GM21529 (cell line): ENCODE data around the gene PLEKHA5.
"Not testable (repeated sequence)": the region's sequence is repeated elsewhere in the genome, so short reads cannot be mapped to it uniquely, and the experiment has no call there.

Source experiments
- ATAC-seq: cut with Tn5 transposase; IDR thresholded peaks from one replicate; pipeline ENCODE4 v1.9.1; 2021; ENCODE audit not compliant: unreplicated experiment

Gene PLEKHA5

DNA sequence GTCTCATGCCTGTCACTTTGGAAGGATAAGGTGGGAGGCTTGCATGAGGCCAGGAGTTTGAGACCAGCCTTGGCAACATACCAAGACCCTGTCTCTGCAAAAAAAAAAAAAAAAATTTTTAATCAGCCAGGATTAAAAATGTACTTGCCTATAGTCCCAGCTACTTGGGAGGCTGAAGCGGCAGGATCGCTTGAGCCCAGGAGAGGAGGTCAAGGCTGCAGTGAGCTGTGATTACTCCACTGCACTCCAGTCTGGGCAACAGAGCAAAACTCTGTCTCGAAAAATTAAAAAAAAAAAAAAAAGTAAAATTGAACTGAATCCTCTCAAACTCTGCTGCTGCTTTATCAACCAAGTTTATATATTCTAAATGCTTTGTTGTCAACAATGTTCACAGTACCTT lies 181.6 kb downstream of the PLEKHA5 start:
- ATAC-seq = no peak

DNA sequence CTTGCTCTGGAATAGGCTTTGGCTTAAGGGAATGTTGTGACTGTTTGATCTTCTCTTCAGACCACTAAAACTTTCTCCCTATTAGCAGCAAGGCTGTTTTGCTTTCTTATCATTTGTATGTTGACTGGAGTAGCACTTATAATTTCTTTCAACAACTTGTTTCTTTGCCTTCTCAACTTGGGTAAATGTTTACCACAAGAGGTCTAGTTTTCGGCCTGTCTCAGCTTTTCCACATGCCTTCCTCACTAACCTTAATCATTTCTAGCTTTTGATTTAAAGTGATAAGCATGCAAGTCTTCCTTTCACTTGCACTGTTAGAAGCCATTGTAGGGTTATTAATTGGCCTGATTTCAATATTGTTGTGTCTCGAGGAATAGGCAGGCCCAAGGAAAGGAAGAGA lies 183.1 kb downstream of the PLEKHA5 start:
- no peak for ATAC-seq

DNA sequence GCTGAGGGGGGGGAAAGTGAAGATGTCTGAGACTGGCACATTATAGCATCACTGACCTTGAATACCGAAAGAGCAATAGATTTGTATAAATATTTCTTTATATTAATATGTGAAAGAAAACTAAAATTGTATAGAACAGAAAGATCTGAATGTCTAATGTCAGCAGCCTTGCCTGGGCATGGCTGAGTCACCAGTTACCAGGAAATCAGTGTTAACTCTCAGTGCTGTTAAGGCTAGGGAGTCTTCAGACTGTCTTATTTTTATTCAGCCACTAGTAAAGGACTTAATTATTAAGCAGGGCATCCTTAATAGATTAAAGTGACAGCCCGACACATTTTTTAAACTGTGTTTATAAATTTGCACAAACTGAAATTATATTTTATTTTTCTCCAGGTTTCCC lies 186.9 kb downstream of the PLEKHA5 start:
- no peak for ATAC-seq

DNA sequence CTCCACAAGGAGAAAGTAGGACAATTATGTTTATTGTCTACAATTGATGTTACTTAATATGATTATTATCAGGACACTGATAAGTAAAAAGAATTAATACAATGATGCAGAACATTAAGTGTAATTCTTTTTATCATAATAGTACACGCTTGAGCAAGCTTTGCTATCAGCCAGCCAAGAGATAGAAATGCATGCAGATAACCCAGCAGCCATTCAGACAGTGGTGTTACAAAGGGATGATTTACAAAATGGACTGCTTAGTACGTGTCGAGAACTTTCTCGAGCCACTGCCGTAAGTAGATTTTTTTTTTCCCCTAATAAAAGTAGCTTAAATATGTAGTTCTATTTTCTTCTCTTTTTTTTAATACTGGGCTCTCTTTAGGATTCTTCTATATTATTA lies 192.8 kb downstream of the PLEKHA5 start:
- no peak for ATAC-seq

DNA sequence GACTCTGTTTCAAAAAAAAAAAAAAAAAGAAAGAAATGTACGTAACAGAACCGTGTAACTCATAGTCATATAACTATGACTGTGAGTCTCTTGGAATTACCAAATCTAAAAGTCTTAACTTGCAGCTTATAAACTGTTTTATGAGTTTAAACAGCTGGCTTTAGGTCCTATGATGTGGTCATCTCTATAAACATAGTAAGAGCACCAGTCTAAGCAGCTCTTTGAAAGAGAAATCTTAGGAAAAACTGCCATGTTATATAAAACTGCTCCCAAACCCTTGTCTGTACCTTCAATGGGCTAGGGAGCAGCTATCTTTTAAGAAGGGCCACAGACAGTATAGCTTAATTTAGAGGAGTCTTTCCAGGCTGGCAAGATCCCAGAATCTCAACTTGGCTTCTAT lies 194.3 kb downstream of the PLEKHA5 start:
- ATAC-seq = no peak

DNA sequence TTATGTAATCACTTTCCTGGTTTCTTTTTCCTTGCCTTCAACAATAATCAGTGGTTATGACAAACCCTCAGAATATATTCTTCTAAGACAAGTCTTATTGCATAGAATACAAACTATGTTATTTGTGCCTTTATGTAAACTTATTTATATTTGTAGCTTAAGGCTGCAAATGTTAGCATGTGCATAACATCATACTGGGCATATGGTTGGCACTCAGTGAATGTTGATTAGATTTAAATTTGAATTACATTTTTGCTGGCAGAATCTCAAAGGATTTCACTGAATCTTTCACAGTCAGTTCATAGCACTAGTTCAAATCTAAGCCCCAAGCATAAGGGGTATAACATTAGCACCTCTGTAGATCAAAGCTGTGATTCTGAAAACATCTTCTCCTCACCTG lies 196.6 kb downstream of the PLEKHA5 start:
- no peak for ATAC-seq

DNA sequence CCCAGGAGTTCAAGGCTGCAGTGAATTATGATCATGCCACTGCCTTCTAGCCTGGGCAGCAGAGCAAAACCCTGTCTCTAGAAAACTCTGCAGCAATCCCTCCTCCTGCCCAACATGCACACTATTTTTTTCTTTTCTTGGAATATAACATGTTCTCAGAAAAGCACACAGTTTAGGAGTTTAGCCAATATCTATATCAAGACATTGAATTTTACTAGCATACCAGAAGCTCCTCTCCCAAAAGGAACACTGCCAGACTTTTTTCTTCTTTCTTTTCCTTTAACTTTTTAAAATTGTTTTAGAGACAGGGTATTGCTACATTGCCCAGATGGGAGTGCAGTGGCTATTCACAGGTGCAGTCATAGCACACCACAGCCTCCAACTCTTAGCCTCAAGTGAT lies 202.7 kb downstream of the PLEKHA5 start:
- no peak for ATAC-seq

DNA sequence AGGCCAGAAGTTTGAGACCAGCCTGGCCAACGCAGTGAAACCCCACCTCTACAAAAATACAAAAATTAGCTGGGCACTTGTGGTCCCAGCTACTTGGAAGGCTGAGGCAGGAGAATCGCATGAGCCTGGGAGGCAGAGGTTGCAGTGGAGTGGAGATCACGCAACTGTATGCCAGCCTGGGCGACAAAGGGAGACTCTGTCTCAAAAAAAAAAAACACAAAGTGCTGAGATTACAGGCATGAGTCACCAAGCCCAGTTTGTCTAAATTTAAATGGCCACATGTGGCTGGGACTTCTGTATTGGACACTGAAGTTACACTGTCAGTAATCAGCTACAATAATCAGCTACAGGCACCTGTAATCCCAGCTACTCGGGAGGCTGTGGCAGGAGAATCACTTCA lies 208.9 kb downstream of the PLEKHA5 start:
- no peak for ATAC-seq

DNA sequence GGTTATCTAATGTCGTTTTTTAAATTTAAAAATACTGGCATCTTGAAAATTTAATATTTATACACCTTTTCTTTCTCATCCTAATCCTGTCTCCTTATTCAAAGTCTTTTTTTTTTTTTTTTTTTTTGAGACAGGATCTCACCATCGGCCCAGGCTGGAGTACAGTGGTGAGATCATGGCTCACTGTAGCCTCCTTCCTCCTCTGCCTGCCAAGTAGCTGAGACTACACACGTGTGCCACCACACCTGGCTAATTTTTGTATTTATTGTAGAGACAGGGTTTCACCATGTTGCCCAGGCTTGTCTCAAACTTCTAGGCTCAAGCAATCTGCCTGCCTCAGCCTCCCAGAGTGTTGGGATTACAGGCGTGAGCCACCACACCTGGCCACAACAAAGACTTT lies 221.3 kb downstream of the PLEKHA5 start:
- ATAC-seq = not testable (repeated sequence)

DNA sequence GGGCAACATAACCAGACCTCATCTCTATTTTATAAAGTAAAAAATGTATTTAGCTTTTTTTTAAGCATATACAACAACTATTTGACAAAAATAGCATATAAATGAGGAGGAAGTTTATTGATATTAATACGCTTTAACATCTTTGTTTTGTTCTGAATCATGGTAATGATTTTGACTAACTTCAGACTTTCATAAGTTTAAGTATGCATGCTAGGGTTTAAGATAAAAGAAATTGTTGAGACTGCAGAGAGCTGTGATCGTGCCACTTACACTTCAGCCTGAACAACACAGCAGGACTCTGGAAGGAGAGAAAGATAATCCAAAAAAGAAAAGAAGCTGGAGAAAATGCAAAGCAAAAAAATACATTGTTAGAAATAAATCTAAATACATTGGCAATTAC lies 221.8 kb downstream of the PLEKHA5 start:
- ATAC-seq = no peak

DNA sequence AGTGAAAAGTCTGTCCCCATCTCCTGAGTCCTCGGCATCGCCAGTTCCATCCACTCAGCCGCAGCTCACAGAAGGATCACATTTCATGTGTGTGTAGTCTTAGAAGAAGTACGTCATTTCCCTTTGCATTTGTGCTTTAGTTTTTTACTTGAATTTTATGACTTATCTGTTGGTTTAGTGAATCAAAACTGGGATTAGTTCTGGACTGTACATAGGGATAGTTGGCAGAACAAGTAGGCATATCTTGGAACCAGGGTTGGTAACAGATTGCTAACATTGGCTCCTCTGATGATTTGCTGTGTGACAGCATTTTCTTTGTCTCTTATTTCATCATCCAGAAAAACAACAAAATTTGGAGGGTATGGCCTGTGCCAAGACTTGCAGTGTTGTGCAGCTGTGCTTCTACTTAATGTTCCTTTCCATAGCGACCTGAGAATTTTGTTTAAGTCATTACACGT lies 240.2 kb downstream of the PLEKHA5 start:
- no peak for ATAC-seq

DNA sequence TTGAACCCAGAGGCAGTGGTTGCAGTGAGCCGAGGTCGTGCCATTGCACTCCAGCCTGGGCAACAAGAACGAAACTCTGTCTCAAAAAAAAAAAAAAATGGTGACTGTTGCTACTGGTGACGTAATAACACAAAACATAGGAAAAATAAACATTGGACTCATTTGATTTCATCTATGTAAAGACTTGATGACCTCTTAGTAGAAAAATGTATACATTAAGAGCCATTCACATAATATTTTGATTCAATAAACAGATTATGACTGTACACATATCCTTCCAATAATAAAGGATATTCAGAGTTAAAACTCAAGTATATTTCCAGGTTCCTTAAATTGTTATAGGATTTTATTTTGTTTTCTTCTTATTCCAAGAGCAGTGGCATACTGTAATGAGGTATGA lies 244.1 kb downstream of the PLEKHA5 start:
- no peak for ATAC-seq

DNA sequence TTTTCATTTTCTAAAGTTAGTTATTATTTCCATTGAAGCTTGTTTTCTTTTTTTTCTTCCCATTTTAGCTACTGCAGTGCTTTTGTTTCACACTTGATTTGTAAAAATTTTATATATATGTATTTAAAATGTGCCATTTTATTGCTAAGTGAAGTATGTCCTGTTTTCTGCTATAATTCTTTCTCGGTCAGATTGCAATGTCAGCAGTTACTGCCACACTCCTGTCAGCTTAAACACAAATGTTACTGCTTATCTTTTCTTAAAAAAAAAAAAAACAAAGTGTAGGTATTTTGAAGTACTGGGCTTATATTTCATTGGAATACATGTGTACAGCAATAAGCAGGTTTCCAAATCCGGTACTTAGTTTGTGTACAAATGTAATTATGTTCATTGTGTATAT lies 246.4 kb downstream of the PLEKHA5 start:
- no peak for ATAC-seq

DNA sequence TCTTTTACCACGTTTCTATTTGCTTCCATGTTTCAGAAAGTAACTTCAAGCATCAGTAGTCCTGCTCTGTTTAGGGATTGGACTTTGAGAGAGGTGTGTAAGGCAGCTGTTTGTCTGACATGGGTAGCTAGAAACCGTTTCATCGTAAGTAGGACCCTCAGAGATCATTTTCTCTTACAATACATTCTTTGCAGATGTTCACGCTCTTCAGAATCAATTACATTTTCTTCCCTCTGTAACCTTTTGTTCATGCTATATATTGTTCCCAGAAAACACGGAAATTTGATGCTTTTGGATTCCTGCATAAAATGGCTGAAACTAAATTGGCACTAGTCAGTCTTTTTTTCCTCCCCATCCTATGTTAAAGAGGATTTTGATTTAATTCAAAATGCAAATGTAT lies 247.2 kb downstream of the PLEKHA5 start:
- ATAC-seq = no peak

DNA sequence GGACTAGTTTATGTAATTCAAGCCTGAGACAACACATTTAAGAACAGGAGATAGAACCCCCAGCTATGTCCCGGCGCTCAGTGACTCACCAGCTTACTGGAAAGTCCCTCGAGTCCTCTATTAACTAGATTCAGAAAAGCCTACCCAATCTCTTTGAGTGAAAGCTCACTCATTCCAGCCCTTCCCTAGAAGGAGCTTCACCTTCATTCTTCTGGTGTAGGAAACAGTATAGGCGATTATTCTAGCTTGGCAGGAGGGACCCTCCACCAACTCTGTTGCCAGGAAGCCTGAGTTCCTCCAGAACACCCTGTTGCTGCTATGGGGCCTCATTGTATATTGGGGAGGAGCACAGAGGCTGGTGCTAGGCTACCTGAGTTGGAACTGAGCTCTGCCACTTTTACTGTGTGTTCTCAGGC lies 252.6 kb downstream of the PLEKHA5 start:
- peak; percentile 94 for ATAC-seq

DNA sequence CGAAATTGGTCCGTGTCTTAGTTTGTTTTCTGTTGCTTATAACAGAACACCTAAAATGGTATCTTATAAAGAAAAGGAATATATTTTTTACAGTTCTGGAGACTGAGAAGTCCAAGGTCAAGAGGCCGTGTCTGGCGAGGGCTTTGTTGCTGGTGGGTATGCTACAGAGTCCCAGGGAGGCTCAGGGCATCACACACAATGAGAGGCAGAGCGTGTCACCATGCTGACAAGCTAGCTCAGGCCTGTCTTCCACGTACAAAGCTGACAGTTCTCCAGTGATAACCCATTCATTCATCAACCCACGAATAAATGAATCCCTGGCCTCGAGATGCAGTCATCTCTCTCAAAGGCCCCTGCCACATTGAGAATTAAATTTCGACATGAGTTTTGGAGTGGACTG lies 253.0 kb downstream of the PLEKHA5 start:
- ATAC-seq = peak; percentile 19

DNA sequence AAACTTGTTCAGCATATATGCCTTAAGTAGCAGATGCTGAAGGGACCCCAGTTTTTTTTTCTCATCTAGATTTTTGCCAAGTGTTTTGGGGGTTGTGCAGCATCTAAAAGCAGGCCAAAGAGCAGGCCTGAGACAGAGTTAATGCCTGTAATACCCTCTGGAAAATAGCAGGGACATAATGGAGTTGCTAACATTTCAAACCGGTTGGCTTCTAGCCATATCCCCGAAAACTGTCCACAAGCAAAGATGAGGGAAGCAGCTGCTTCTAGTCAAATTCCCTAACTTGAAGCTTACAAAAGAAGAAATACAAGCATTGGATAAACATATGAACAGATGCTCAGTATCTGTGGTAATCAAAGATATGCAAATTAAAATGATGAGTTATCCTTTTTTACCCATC lies 257.6 kb downstream of the PLEKHA5 start:
- no peak for ATAC-seq

DNA sequence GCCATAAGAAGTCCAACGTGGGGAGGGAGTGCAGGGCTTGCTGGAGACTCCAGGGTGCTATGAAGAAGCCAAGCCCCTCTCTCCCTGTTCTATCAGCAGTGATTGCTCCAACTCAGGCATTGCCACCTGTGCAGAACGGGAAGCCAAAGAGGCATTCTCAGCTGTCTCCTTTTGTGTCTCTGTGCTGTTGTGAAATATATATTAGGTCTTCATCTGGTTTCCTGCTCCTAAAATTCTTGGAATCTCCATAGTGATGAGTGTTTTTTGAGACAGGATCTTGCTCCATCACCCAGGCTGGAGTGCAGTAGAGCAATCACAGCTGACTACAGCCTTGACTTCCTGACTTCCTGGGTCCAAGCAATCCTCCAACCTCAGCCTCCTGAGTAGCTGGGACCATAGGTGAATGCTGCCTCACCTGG lies 258.6 kb downstream of the PLEKHA5 start:
- ATAC-seq = no peak

DNA sequence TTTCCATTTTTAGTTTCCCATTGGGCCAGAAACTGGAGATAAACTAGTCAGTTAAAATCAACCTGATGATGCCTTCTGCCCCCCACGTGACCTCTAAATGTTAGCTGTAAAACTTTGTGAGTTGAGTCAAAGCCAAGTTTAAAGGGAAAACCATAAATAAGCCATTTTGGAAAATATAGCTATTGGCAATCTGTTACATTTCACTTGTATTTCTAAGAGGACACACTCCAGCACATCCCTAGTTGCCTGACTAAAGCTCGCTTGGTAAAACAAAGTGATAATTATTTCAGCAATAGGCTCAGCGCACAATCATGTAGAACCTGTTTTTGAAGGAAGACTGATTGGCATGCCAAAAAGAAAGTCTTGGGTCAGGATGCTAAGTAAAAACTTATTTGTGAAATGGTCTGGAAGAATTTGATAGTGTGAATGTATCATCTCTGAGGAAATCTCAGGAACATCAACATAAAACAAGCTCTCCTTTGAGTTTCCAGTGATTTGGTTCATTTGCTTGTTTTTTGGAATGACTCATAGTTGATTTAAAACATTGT lies 260.6 kb downstream of the PLEKHA5 start:
- ATAC-seq = no peak

DNA sequence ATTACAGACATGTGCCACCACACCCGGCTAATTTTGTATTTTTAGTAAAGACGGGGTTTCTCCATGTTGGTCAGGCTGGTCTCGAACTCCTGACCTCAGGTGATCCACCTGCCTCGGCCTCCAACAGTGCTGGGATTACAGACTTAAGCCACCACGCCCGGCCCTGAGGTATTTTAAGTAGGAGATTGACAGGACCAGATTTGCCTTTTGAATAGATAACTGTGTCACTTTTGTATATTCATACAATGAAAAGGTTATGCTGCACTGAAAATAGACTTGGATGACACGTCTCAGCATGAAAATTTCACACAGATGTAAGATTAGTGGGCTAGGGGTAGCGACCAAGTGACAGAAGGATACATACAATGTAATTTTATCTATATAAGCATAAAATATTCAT lies 263.1 kb downstream of the PLEKHA5 start:
- ATAC-seq = not testable (repeated sequence)

DNA sequence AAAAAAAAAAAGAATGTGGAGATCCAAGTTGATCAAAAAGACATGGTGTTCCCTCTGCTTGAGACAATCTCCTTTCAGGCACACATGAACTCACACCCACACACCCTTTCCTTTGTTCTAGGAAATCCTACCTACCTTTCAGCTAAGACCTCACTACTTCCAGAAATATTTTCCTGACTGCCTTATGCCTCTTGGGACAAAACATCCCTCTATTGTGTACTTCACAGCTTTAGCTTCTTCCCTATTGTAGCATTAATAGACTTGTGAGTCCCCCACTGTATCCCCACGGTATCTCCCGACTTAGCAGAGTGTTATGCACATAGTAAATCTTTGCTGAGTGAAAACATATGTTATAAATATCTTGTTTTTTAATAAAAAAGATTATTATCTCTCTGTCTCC lies 264.9 kb downstream of the PLEKHA5 start:
- ATAC-seq = no peak

DNA sequence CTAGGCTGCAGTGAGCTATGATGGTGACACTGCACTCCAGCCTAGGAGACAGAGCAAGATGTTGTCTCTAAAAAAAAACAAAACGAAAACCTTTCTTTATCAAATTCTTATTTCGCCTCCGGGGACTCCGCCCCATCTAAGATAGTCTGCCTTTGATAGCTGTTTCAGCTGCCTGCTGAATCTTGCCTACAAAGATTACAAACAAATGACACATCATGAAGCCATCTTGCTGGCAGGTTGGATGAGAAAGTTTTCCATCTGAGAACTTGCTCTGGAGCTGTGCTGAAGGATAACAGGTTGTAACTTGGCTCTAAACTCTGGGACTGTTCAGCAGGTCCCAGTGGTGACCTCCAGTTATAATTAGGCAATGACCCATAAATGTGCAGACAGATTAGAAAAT lies 268.0 kb downstream of the PLEKHA5 start:
- ATAC-seq = no peak
